ENCODE measurements around the gene CUL4B.
"Not testable (repeated sequence)": the region's sequence is repeated elsewhere in the genome, so short reads cannot be mapped to it uniquely, and the experiment has no call there.

GRCh38 chrX:120490119-120490518 lies 70.6 kb downstream of the CUL4B start:
- TF ChIP-seq CTCF, EP300, POLR2A, POLR2AphosphoS5 (IDR thresholded peaks at IDR 0.05): not testable (repeated sequence)

Measured in upper lobe of left lung (tissue), 4 donors.